Stimulated activated CD4-positive, alpha-beta T cell treated with anti-CD3 and anti-CD28 coated beads, Interleukin-12 subunit alpha, Interleukin-12 subunit beta, amount 100 ng/mL, for 4 hours (primary cell): ENCODE data around the gene NLE1.
"Not testable (repeated sequence)": the region's sequence is repeated elsewhere in the genome, so short reads cannot be mapped to it uniquely, and the experiment has no call there.

Experiments
- DNase-seq: peaks from one replicate; pipeline ENCODE4 v3.0.0-alpha.2; 2020

NLE1 gene

GRCh38 chr17:35127751-35128514 is 14.2 kb downstream of the NLE1 start:
- no peak for DNase-seq

GRCh38 chr17:35121315-35121714 is 20.8 kb downstream of the NLE1 start, which contains the start of gene FNDC8:
Gene FNDC8 (plus strand): TSS chr17:35121615. CDS start chr17:35121694, 79 bp downstream.
- no peak for DNase-seq

- DNase-seq: peak; percentile 78
Measured at GRCh38 chr17:35119370-35120165, 22.5 kb downstream of the NLE1 start, which contains the start of gene RAD51D. Gene RAD51D (minus strand): TSS chr17:35119860. CDS start chr17:35119613, 247 bp downstream.

- no peak for DNase-seq
Measured at GRCh38 chr17:35117984-35118383, 24.1 kb downstream of the NLE1 start.

GRCh38 chr17:35116845-35117244 is 25.3 kb downstream of the NLE1 start:
- DNase-seq: no peak

GRCh38 chr17:35110791-35111190 is 31.3 kb downstream of the NLE1 start:
- not testable (repeated sequence) for DNase-seq

GRCh38 chr17:35104844-35105450 is 37.2 kb downstream of the NLE1 start:
- DNase-seq: no peak

GRCh38 chr17:35103271-35103670 is 38.8 kb downstream of the NLE1 start:
- no peak for DNase-seq

GRCh38 chr17:35101725-35102124 is 40.4 kb downstream of the NLE1 start:
- DNase-seq: no peak

GRCh38 chr17:35101036-35101435 is 41.1 kb downstream of the NLE1 start:
- DNase-seq: no peak

- no peak for DNase-seq
Measured at GRCh38 chr17:35099908-35100307, 42.2 kb downstream of the NLE1 start.

GRCh38 chr17:35097776-35098175 is 44.3 kb downstream of the NLE1 start:
- no peak for DNase-seq

GRCh38 chr17:35095741-35096140 is 46.4 kb downstream of the NLE1 start:
- DNase-seq: no peak

GRCh38 chr17:35094902-35095301 is 47.2 kb downstream of the NLE1 start:
- no peak for DNase-seq

- not testable (repeated sequence) for DNase-seq
Measured at GRCh38 chr17:35090707-35091106, 51.4 kb downstream of the NLE1 start.

- DNase-seq: peak; percentile 41
Measured at GRCh38 chr17:35089586-35090296, 52.4 kb downstream of the NLE1 start.

GRCh38 chr17:35088881-35089585 is 53.1 kb downstream of the NLE1 start:
- DNase-seq: peak; percentile 92

- DNase-seq: no peak
Measured at GRCh38 chr17:35088356-35088880, 53.7 kb downstream of the NLE1 start.

- no peak for DNase-seq
Measured at GRCh38 chr17:35087731-35088355, 54.3 kb downstream of the NLE1 start.

GRCh38 chr17:35086931-35087573 is 55.1 kb downstream of the NLE1 start:
- DNase-seq: no peak

GRCh38 chr17:35086164-35086563 is 55.9 kb downstream of the NLE1 start:
- no peak for DNase-seq
